T-helper 17 cell (primary cell): ENCODE data around the gene ACBD6. TPM values are rescaled to one million over a fixed set of nuclear protein-coding genes. Genes with fewer than 3 reads are reported as not detected.

ENCODE experiments used
- ATAC-seq: fragments of 150-1000 bp; cut with Tn5 transposase; 2 replicates; pipeline ENCODE4 v1.10.0; 2021; ENCODE audit warnings: mild to moderate bottlenecking, moderate library complexity
- DNase-seq, 3 donors: peaks; one replicate each; pipeline versions ENCODE4 v3.0.0 to v3.0.0-alpha.2; 2020 to 2021
- H3K9me3 ChIP-seq: one replicate; pipeline ENCODE4 v1.7.0; 2013; ENCODE audit warnings: low read length, mild to moderate bottlenecking; ENCODE audit not compliant: control insufficient read depth, poor library complexity, severe bottlenecking
- H3K27ac Mint-ChIP-seq: one replicate; pipeline ENCODE4 v1.8.0; 2022; ENCODE audit warnings: mild to moderate bottlenecking, moderate library complexity, mixed read lengths
- H3K27me3 Mint-ChIP-seq: one replicate; pipeline ENCODE4 v1.8.0; 2022; ENCODE audit warnings: mixed read lengths
- H3K36me3 Mint-ChIP-seq: one replicate; pipeline ENCODE4 v1.8.0; 2022; ENCODE audit warnings: low read depth, mixed read lengths
- H3K4me1 Mint-ChIP-seq: one replicate; pipeline ENCODE4 v1.8.0; 2022; ENCODE audit warnings: mild to moderate bottlenecking, mixed read lengths
- H3K4me3 Mint-ChIP-seq: one replicate; pipeline ENCODE4 v1.8.0; 2022; ENCODE audit warnings: mild to moderate bottlenecking, moderate library complexity, mixed read lengths
- total RNA-seq, 4 donors: library from RNA in 2 of 4; stranded (reverse) in 2 of 4; gene quantifications; one replicate each; pipeline ENCODE4 v1.2.3 and lab custom pipeline; 2022 to 2026

The ACBD6 gene
- total RNA-seq, 2 donors from 2014 or later, result 28.9 to 33.1 TPM

- Mint-ChIP-seq H3K27ac (no peak overlapping the region), H3K4me3 (no peak overlapping the region), H3K27me3 (peaks cover 59% of the 10 kb centered on the region), H3K36me3 (peaks cover 3% of the 10 kb centered on the region), H3K4me1 (peaks cover 9% of the 10 kb centered on the region)
- DNase-seq (no peak), ATAC-seq (no peak)
- no peaks in the 10 kb centered on the region for H3K9me3 ChIP-seq
Measured at GRCh38 chr1:180257028-180257386, 245.4 kb downstream of the ACBD6 start.

DNA sequence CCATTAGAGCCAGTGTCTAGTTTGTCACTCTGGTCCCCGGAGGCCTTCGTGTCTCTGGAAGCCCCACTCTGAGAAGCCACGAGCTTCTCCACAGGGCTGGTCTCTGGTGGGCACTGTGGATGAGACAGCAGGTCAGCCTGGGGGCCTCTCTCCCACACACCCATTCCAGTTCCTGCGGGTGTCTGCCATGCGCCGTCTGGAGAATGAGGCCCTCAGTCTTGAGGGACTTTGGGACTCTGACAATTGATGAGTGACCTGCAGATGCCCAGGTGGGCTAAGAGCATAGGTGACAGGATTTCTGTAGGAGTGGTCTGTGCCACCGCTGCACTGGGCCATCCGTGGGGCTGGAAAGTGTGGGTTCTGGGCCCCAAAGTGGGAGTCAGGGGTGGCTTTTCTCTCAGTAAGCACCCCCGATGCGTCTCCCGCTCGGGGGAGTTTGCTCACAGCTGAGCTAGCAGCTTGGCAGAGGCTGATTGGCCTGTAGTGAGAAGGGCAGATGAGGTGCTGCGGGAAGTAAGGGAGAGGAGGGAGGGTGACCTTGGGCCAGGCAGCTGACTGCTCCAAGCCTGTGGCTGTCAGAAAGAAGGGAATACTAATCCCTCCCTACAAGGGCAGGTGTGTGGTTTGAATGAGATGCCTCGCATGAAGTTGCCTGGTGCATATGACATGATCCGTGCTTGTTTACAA, 245.9 kb downstream of the ACBD6 start:
- Mint-ChIP-seq H3K36me3 (peaks cover 3% of the 10 kb centered on the region), H3K27me3 (peaks cover 65% of the 10 kb centered on the region), H3K4me1 (peaks cover 9% of the 10 kb centered on the region), H3K27ac (no peak overlapping the region), H3K4me3 (no peak overlapping the region)
- ATAC-seq, result no peak
- no peak for DNase-seq
- H3K9me3 ChIP-seq, result no peaks in the 10 kb centered on the region

- Mint-ChIP-seq H3K27ac (no peak overlapping the region), H3K36me3 (peaks cover 3% of the 10 kb centered on the region), H3K4me1 (peaks cover 9% of the 10 kb centered on the region), H3K4me3 (no peak overlapping the region), H3K27me3 (peaks cover 71% of the 10 kb centered on the region)
- H3K9me3 ChIP-seq, result no peaks in the 10 kb centered on the region
- no peak for DNase-seq
- no peak for ATAC-seq
Measured at GRCh38 chr1:180255536-180256340, 246.6 kb downstream of the ACBD6 start.

DNA sequence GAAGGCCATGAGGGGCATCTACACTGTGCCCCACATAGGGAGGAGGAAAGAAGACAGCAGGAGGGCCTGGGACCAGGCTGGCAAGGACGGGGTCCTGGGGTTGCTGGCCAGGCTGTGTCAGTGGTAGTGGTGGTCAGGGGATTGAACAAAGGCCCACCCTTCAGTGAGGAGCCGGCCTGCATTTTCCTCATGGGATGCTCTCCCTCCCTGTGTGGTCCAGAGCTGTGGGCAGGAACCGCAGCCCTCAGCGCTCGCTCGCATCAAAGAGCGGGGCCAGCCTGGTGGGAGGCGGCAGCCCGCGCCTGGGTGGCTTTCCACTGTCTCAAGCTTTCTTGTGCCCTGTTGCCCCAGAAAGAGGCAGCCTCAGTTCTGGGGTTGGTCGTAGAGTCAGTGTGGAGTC, 247.5 kb downstream of the ACBD6 start:
- peaks cover 9% of the 10 kb centered on the region for H3K4me1 Mint-ChIP-seq
- H3K4me3 Mint-ChIP-seq, result no peak overlapping the region
- no peak for ATAC-seq
- H3K27me3 Mint-ChIP-seq, result peaks cover 78% of the 10 kb centered on the region
- no peaks in the 10 kb centered on the region for H3K9me3 ChIP-seq
- no peak overlapping the region for H3K27ac Mint-ChIP-seq
- peaks cover 3% of the 10 kb centered on the region for H3K36me3 Mint-ChIP-seq
- no peak for DNase-seq

DNA sequence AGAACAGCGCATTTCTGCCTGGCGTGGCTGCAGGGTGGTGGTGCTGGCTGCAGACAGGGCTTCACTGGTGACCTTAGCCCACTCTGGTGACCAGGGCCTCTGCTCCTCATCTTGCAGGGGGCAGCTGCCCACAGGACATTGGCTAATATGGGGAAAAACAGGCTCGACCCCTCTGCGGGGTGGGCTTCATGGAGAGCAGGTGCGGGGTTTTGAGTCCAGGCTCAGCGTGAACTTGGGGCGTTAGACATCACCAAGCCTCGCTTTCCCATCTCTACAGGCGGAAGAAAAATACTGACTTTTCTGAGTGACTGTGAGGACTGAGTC, 247.9 kb downstream of the ACBD6 start:
- ATAC-seq, result no peak
- Mint-ChIP-seq H3K27ac (no peak overlapping the region), H3K27me3 (peaks cover 82% of the 10 kb centered on the region), H3K36me3 (peaks cover 3% of the 10 kb centered on the region), H3K4me3 (no peak overlapping the region), H3K4me1 (peaks cover 9% of the 10 kb centered on the region)
- H3K9me3 ChIP-seq, result no peaks in the 10 kb centered on the region
- no peak for DNase-seq

GRCh38 chr1:180253585-180254495, 248.5 kb downstream of the ACBD6 start:
- H3K27me3 Mint-ChIP-seq, result peaks cover 85% of the 10 kb centered on the region
- H3K4me1 Mint-ChIP-seq, result peaks cover 9% of the 10 kb centered on the region
- ATAC-seq, result no peak

GRCh38 chr1:180252638-180253536, 249.5 kb downstream of the ACBD6 start:
- peak; percentile 82 for ATAC-seq
- Mint-ChIP-seq H3K4me1 (peaks cover 10% of the 10 kb centered on the region), H3K27me3 (peaks cover 79% of the 10 kb centered on the region), H3K4me3 (no peak overlapping the region), H3K27ac (no peak overlapping the region), H3K36me3 (peaks cover 3% of the 10 kb centered on the region)
- no peaks in the 10 kb centered on the region for H3K9me3 ChIP-seq
- DNase-seq, result peak; percentile 38 to 63 (median 38)

More at GRCh38 chr1:180253585-180254495, 248.5 kb downstream of the ACBD6 start:
- H3K4me3 Mint-ChIP-seq, result no peak overlapping the region
- no peaks in the 10 kb centered on the region for H3K9me3 ChIP-seq
- peaks cover 3% of the 10 kb centered on the region for H3K36me3 Mint-ChIP-seq
- no peak for DNase-seq
- H3K27ac Mint-ChIP-seq, result no peak overlapping the region

DNA sequence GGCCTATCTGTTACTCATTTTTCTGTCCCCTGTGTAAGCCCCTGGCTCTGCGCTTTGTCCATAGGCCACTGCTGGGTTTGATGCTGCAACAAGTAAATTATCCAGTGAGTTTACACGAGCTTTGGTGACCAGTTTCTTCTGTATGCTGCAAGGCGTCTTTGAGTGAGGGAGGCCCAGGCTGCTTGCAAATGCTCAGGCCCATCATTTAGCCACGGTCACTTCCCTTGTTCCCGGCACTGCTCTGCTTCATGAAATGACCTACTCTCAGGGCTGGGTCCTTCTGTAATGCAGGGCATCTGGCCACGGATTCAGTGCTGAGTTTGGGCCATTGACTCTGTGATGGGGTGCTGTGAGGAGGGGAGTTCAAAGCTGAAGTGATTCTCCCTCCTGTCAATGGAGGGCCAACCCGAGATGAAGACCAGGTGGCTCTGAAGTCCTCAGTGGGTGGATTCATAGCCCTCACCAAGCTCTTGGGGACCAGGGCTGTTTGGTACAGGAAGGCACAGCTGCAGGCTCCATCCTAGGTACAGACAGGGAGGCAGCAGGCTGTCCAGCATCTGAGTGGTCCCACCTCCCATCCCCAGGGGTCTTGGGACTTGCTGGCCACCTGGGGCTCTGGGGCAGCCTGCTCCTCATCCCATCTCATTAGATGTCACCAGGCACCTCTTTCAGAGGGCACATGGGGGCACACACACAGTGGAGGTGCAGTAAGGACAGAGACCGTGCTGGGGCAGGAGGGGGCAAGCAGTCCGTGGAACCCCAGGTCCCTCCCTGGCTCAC, 250.7 kb downstream of the ACBD6 start:
- no peak overlapping the region for H3K27ac Mint-ChIP-seq
- H3K4me3 Mint-ChIP-seq, result no peak overlapping the region
- no peak for DNase-seq
- H3K27me3 Mint-ChIP-seq, result peaks cover 77% of the 10 kb centered on the region
- no peaks in the 10 kb centered on the region for H3K9me3 ChIP-seq
- H3K4me1 Mint-ChIP-seq, result peaks cover 8% of the 10 kb centered on the region
- no peak for ATAC-seq
- peaks cover 3% of the 10 kb centered on the region for H3K36me3 Mint-ChIP-seq

DNA sequence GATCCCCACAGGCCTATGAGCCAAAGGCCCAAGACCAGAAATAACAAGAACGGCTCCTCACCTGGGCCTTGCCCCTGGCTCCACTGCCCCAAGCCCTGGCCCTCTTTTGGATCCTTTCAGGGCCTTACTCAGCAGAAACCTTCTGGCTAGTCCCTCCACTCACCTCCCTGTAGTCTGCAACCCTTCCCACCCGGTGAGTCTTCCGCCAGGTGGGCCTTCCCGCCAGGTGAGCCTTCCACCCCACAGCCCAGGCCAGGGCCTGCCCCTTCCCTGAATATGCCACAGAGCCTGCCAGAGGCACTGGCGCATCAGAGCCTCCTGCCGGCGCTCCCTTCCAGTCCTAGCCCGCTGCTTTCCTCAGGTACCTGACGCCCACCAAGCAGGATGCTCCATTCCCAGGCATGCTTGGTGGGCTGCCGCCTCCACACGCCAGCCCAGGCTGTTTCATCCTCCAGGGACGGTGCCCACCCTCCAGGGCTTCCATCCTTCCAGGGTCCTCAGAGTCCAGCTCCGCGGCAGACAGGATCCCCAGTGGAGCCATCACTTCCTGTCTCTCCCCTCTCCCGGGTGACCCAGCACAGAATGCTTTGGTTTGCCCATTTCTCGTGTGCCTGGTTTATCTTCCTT, 251.4 kb downstream of the ACBD6 start:
- no peak overlapping the region for H3K4me3 Mint-ChIP-seq
- peaks cover 8% of the 10 kb centered on the region for H3K4me1 Mint-ChIP-seq
- no peak overlapping the region for H3K27ac Mint-ChIP-seq
- ATAC-seq, result no peak
- H3K27me3 Mint-ChIP-seq, result peaks cover 75% of the 10 kb centered on the region
- no peaks in the 10 kb centered on the region for H3K9me3 ChIP-seq
- DNase-seq, result no peak
- H3K36me3 Mint-ChIP-seq, result peaks cover 3% of the 10 kb centered on the region

DNA sequence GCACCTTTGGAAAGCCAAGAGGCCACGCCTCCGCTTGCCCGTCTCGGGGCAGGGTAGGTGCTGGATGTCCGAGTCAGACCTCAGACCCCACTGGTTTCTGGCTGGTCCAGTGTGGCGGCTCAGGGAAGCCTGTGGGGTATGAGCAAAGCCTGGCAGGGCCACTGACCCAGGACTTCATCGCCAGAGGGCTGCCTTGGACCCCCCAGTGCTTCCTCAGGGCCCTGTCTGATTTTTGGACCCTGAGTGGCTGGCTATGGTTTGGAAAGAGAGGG, 251.9 kb downstream of the ACBD6 start:
- H3K4me3 Mint-ChIP-seq, result no peak overlapping the region

DNA sequence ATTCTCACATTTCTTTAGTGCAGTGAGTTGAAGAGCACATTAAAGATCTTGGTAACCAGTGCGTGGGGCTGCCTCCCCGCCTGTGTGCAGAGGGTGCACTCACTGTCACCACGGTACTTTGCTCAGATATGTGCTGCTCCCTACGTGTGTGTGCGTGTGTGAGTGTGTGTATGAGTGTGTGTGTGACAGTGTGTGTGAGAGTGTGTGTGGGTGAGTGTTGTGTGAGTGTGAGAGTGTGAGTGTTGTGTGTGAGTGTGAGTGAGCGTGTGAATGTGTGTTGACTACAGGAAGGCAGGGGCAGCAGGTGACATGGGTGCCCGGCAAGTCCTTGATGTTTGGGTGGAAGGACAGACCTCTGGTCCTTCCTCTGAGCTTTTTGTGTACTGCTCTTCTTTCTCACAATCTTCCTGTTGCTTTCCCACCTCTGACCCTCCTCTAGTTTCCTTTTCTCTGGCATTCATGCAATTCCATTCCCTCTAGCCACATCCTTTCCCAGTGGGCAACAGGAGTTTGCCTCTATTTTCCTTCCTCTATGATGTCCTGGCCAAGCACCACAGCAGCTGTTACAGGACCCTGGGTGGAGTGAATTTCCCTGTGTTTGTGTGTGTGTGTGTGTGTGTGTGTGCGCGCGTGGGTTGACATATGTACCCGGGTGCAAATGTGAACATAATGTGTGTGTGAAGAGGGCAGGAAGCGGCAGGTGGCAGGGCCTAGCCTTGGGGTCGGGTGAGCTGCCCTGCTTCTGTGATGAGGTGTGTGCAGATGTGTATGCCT, 252.5 kb downstream of the ACBD6 start:
- H3K9me3 ChIP-seq, result no peaks in the 10 kb centered on the region
- no peak for DNase-seq
- H3K27me3 Mint-ChIP-seq, result peaks cover 76% of the 10 kb centered on the region
- peaks cover 8% of the 10 kb centered on the region for H3K4me1 Mint-ChIP-seq
- H3K27ac Mint-ChIP-seq, result no peak overlapping the region
- no peak for ATAC-seq
- no peak overlapping the region for H3K4me3 Mint-ChIP-seq
- peaks cover 3% of the 10 kb centered on the region for H3K36me3 Mint-ChIP-seq

More for the DNA sequence above, 251.9 kb downstream of the ACBD6 start:
- Mint-ChIP-seq H3K4me1 (peaks cover 8% of the 10 kb centered on the region), H3K36me3 (peaks cover 3% of the 10 kb centered on the region), H3K27ac (no peak overlapping the region), H3K27me3 (peaks cover 75% of the 10 kb centered on the region)
- no peak for DNase-seq
- H3K9me3 ChIP-seq, result no peaks in the 10 kb centered on the region
- ATAC-seq, result no peak
